SK-N-SH treated with all-trans-retinoic acid at 6 μM for 48 hours (cell line): Measurements from ENCODE around the gene BAIAP3.

Source experiments
- ATAC-seq: fragments of 200-7000 bp; cut with Tn5 transposase; 3 replicates; pipeline ENCODE4 v1.9.1; 2020; ENCODE audit warnings: mild to moderate bottlenecking, moderate library complexity
- BACH2 ChIP-seq: fragments of 250-450 bp; sonication (Bioruptor Pico); IDR thresholded peaks from 2 replicates; pipeline ENCODE4 v1.9.0; 2021; ENCODE audit warnings: mild to moderate bottlenecking, borderline replicate concordance
- CSDC2 ChIP-seq: fragments of 250-450 bp; sonication (Bioruptor Pico); IDR thresholded peaks from 2 replicates; pipeline ENCODE4 v1.5.0; 2020; ENCODE audit warnings: mild to moderate bottlenecking, moderate library complexity
- ESRRG ChIP-seq: fragments of 250-450 bp; sonication (Bioruptor Pico); IDR thresholded peaks from 2 replicates; pipeline ENCODE4 v1.6.1; 2021; ENCODE audit warnings: mild to moderate bottlenecking
- GLIS3 ChIP-seq: fragments of 250-450 bp; sonication (Bioruptor Pico); IDR thresholded peaks from 2 replicates; pipeline ENCODE4 v1.5.0; 2020; ENCODE audit warnings: mild to moderate bottlenecking, moderate library complexity
- ISL1 ChIP-seq: fragments of 250-450 bp; sonication (Bioruptor Pico); IDR thresholded peaks from 2 replicates; pipeline ENCODE4 v2.1.2; 2022; ENCODE audit warnings: mild to moderate bottlenecking, moderate library complexity
- OSR1 ChIP-seq: fragments of 250-450 bp; sonication (Bioruptor Pico); IDR thresholded peaks from 2 replicates; pipeline ENCODE4 v1.8.0; 2022; ENCODE audit warnings: moderate library complexity, mild to moderate bottlenecking, inconsistent platforms
- POU6F1 ChIP-seq: fragments of 250-450 bp; sonication (Bioruptor Pico); IDR thresholded peaks from 2 replicates; pipeline ENCODE4 v1.8.0; 2021; ENCODE audit warnings: low read depth, mild to moderate bottlenecking, moderate library complexity, borderline replicate concordance
- PPARA ChIP-seq: fragments of 250-450 bp; sonication (Bioruptor Pico); IDR thresholded peaks from 2 replicates; pipeline ENCODE4 v1.5.0; 2020; ENCODE audit warnings: mild to moderate bottlenecking, borderline replicate concordance
- SNAI2 ChIP-seq: fragments of 250-450 bp; sonication (Bioruptor Pico); IDR thresholded peaks from 2 replicates; pipeline ENCODE4 v1.5.0; 2020; ENCODE audit warnings: mild to moderate bottlenecking, moderate library complexity
- TCF4 ChIP-seq: fragments of 250-450 bp; sonication (Bioruptor Pico); IDR thresholded peaks from 2 replicates; pipeline ENCODE4 v1.8.0; 2021; ENCODE audit warnings: mild to moderate bottlenecking, moderate library complexity, borderline replicate concordance
- TOX ChIP-seq: fragments of 250-450 bp; sonication (Bioruptor Pico); IDR thresholded peaks from 2 replicates; pipeline ENCODE4 v1.8.0; 2021; ENCODE audit warnings: mild to moderate bottlenecking, moderate library complexity, borderline replicate concordance
- ZC3H10 ChIP-seq: fragments of 250-450 bp; sonication (Bioruptor Pico); IDR thresholded peaks from 2 replicates; pipeline ENCODE4 v1.5.1; 2021; ENCODE audit warnings: mild to moderate bottlenecking, moderate library complexity
- ZFP3 ChIP-seq: fragments of 250-450 bp; sonication (Bioruptor Pico); IDR thresholded peaks from 2 replicates; pipeline ENCODE4 v1.5.0; 2020; ENCODE audit warnings: mild to moderate bottlenecking, moderate library complexity
- ZNF565 ChIP-seq: fragments of 450-650 bp; formaldehyde crosslinking; conservative IDR thresholded peaks from 2 replicates; pipeline ENCODE4 v1.5.0; 2020; ENCODE audit warnings: low read depth, mild to moderate bottlenecking, moderate library complexity
- ZNF70 ChIP-seq: fragments of 450-650 bp; formaldehyde crosslinking; IDR thresholded peaks from 2 replicates; pipeline ENCODE4 v1.5.0; 2020; ENCODE audit warnings: mild to moderate bottlenecking, moderate library complexity
- ZNF8 ChIP-seq: fragments of 450-650 bp; formaldehyde crosslinking; IDR thresholded peaks from 2 replicates; pipeline ENCODE4 v1.5.0; 2020; ENCODE audit warnings: mild to moderate bottlenecking, moderate library complexity
- TF ChIP-seq, protein P1 (sequence below): fragments of 250-450 bp; sonication (Bioruptor Pico); IDR thresholded peaks from 2 replicates; pipeline ENCODE4 v1.5.1; 2021; ENCODE audit warnings: mild to moderate bottlenecking, moderate library complexity
- TF ChIP-seq, protein P2 (sequence below): fragments of 250-450 bp; sonication (Bioruptor Pico); IDR thresholded peaks from 2 replicates; pipeline ENCODE4 v1.8.0; 2020; ENCODE audit warnings: mild to moderate bottlenecking, moderate library complexity, borderline replicate concordance
- TF ChIP-seq, protein P3 (sequence below): fragments of 250-450 bp; sonication (Bioruptor Pico); IDR thresholded peaks from 2 replicates; pipeline ENCODE4 v1.5.1; 2020; ENCODE audit warnings: low read depth, mild to moderate bottlenecking, moderate library complexity
- TF ChIP-seq, protein P4 (sequence below): fragments of 250-450 bp; sonication (Bioruptor Pico); IDR thresholded peaks from 2 replicates; pipeline ENCODE4 v1.5.0; 2020; ENCODE audit warnings: mild to moderate bottlenecking, moderate library complexity

The BAIAP3 gene

GRCh38 chr16:1356061-1356900 lies 22.8 kb downstream of the BAIAP3 start (continued):
- TF ChIP-seq TOX (CRISPR knock-in tag), result no peak
- no peak for TF ChIP-seq ZNF8 (CRISPR knock-in tag)
- TF ChIP-seq CSDC2, result no peak
- TF ChIP-seq ZC3H10 (CRISPR knock-in tag), result no peak

GRCh38 chr16:1357906-1358566 lies 24.6 kb downstream of the BAIAP3 start:
- no peak for TF ChIP-seq SNAI2
- TF ChIP-seq CSDC2, result no peak

GRCh38 chr16:1361685-1362360 lies 28.4 kb downstream of the BAIAP3 start:
- no peak for ATAC-seq
- no peak for TF ChIP-seq ZNF565

More at GRCh38 chr16:1357906-1358566, 24.6 kb downstream of the BAIAP3 start:
- no peak for ATAC-seq

- TF ChIP-seq, protein P1, sequence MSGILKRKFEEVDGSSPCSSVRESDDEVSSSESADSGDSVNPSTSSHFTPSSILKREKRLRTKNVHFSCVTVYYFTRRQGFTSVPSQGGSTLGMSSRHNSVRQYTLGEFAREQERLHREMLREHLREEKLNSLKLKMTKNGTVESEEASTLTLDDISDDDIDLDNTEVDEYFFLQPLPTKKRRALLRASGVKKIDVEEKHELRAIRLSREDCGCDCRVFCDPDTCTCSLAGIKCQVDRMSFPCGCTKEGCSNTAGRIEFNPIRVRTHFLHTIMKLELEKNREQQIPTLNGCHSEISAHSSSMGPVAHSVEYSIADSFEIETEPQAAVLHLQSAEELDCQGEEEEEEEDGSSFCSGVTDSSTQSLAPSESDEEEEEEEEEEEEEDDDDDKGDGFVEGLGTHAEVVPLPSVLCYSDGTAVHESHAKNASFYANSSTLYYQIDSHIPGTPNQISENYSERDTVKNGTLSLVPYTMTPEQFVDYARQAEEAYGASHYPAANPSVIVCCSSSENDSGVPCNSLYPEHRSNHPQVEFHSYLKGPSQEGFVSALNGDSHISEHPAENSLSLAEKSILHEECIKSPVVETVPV, result no peak
- no peak for TF ChIP-seq PPARA (CRISPR knock-in tag)
- TF ChIP-seq SNAI2, result no peak
- TF ChIP-seq, protein P2, sequence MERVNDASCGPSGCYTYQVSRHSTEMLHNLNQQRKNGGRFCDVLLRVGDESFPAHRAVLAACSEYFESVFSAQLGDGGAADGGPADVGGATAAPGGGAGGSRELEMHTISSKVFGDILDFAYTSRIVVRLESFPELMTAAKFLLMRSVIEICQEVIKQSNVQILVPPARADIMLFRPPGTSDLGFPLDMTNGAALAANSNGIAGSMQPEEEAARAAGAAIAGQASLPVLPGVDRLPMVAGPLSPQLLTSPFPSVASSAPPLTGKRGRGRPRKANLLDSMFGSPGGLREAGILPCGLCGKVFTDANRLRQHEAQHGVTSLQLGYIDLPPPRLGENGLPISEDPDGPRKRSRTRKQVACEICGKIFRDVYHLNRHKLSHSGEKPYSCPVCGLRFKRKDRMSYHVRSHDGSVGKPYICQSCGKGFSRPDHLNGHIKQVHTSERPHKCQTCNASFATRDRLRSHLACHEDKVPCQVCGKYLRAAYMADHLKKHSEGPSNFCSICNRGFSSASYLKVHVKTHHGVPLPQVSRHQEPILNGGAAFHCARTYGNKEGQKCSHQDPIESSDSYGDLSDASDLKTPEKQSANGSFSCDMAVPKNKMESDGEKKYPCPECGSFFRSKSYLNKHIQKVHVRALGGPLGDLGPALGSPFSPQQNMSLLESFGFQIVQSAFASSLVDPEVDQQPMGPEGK (CRISPR knock-in tag), result no peak
- TF ChIP-seq OSR1 (CRISPR knock-in tag), result no peak
- no peak for TF ChIP-seq ZNF70 (CRISPR knock-in tag)
- TF ChIP-seq, protein P3, sequence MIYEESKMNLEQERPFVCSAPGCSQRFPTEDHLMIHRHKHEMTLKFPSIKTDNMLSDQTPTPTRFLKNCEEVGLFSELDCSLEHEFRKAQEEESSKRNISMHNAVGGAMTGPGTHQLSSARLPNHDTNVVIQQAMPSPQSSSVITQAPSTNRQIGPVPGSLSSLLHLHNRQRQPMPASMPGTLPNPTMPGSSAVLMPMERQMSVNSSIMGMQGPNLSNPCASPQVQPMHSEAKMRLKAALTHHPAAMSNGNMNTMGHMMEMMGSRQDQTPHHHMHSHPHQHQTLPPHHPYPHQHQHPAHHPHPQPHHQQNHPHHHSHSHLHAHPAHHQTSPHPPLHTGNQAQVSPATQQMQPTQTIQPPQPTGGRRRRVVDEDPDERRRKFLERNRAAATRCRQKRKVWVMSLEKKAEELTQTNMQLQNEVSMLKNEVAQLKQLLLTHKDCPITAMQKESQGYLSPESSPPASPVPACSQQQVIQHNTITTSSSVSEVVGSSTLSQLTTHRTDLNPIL (CRISPR knock-in tag), result no peak
- TF ChIP-seq ZC3H10 (CRISPR knock-in tag), result no peak
- no peak for TF ChIP-seq GLIS3 (CRISPR knock-in tag)
- TF ChIP-seq TCF4 (CRISPR knock-in tag), result no peak
- TF ChIP-seq ZFP3 (CRISPR knock-in tag), result no peak
- TF ChIP-seq, protein P4, sequence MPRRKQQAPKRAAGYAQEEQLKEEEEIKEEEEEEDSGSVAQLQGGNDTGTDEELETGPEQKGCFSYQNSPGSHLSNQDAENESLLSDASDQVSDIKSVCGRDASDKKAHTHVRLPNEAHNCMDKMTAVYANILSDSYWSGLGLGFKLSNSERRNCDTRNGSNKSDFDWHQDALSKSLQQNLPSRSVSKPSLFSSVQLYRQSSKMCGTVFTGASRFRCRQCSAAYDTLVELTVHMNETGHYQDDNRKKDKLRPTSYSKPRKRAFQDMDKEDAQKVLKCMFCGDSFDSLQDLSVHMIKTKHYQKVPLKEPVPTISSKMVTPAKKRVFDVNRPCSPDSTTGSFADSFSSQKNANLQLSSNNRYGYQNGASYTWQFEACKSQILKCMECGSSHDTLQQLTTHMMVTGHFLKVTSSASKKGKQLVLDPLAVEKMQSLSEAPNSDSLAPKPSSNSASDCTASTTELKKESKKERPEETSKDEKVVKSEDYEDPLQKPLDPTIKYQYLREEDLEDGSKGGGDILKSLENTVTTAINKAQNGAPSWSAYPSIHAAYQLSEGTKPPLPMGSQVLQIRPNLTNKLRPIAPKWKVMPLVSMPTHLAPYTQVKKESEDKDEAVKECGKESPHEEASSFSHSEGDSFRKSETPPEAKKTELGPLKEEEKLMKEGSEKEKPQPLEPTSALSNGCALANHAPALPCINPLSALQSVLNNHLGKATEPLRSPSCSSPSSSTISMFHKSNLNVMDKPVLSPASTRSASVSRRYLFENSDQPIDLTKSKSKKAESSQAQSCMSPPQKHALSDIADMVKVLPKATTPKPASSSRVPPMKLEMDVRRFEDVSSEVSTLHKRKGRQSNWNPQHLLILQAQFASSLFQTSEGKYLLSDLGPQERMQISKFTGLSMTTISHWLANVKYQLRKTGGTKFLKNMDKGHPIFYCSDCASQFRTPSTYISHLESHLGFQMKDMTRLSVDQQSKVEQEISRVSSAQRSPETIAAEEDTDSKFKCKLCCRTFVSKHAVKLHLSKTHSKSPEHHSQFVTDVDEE (CRISPR knock-in tag), result no peak
- ATAC-seq, result no peak
Observed at GRCh38 chr16:1362807-1363206, 29.4 kb downstream of the BAIAP3 start.

- TF ChIP-seq BACH2 (no peak), PPARA (CRISPR knock-in tag) (no peak), POU6F1 (CRISPR knock-in tag) (no peak), ESRRG (CRISPR knock-in tag) (no peak), ZFP3 (CRISPR knock-in tag) (no peak), ISL1 (no peak)
- TF ChIP-seq, protein P2 (CRISPR knock-in tag), result no peak
- ATAC-seq, result peak; percentile 86
Observed at GRCh38 chr16:1363501-1364041, 30.1 kb downstream of the BAIAP3 start.
